ENCODE data around the gene E2F2. TPM values are rescaled to one million over a fixed set of nuclear protein-coding genes. Genes with fewer than 3 reads are reported as not detected.

Gene E2F2
- total and polyA plus RNA-seq, 2 experiments from 2014 or later, result 0.78 to 3.4 TPM

DNA sequence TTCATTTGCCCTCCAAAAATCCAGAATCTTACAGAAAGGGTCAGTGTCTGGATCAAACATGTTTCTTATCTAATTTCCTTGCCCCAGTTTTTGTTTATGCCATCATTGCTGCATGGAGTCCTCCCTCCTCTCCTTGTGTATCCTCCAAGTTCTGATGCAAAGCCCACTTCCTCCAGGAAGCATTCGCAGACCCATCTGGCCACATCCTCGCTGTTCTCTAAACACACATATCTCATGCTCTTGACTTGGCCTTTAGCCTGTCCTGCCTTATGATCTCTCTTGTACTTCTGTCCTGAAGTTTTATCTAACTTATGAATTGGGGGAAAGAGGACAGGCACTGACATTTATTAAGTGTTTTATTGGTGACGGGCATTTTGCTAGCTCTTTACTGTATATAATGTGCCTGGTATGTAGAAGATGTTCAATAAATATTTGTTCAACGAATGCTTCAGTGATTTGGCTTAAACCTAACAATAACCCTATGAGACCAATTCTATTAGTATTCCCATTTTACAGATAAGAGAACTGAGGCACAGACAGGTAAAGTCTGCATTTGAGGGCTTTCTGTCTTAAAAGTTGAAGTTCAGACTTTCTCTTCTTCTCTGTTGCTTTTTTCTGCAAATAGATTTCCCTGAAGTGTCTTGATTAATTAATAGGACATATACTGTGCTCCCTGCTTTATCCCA, 47.4 kb upstream of the E2F2 start (continued):
- TF ChIP-seq, protein P1, sequence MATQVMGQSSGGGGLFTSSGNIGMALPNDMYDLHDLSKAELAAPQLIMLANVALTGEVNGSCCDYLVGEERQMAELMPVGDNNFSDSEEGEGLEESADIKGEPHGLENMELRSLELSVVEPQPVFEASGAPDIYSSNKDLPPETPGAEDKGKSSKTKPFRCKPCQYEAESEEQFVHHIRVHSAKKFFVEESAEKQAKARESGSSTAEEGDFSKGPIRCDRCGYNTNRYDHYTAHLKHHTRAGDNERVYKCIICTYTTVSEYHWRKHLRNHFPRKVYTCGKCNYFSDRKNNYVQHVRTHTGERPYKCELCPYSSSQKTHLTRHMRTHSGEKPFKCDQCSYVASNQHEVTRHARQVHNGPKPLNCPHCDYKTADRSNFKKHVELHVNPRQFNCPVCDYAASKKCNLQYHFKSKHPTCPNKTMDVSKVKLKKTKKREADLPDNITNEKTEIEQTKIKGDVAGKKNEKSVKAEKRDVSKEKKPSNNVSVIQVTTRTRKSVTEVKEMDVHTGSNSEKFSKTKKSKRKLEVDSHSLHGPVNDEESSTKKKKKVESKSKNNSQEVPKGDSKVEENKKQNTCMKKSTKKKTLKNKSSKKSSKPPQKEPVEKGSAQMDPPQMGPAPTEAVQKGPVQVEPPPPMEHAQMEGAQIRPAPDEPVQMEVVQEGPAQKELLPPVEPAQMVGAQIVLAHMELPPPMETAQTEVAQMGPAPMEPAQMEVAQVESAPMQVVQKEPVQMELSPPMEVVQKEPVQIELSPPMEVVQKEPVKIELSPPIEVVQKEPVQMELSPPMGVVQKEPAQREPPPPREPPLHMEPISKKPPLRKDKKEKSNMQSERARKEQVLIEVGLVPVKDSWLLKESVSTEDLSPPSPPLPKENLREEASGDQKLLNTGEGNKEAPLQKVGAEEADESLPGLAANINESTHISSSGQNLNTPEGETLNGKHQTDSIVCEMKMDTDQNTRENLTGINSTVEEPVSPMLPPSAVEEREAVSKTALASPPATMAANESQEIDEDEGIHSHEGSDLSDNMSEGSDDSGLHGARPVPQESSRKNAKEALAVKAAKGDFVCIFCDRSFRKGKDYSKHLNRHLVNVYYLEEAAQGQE (IDR thresholded peaks at IDR 0.05; ENCODE audit: unreplicated experiment), result no peak
- TF ChIP-seq POLR2AphosphoS5 (IDR thresholded peaks at IDR 0.05; ENCODE audit: low read depth), result no peak

DNA sequence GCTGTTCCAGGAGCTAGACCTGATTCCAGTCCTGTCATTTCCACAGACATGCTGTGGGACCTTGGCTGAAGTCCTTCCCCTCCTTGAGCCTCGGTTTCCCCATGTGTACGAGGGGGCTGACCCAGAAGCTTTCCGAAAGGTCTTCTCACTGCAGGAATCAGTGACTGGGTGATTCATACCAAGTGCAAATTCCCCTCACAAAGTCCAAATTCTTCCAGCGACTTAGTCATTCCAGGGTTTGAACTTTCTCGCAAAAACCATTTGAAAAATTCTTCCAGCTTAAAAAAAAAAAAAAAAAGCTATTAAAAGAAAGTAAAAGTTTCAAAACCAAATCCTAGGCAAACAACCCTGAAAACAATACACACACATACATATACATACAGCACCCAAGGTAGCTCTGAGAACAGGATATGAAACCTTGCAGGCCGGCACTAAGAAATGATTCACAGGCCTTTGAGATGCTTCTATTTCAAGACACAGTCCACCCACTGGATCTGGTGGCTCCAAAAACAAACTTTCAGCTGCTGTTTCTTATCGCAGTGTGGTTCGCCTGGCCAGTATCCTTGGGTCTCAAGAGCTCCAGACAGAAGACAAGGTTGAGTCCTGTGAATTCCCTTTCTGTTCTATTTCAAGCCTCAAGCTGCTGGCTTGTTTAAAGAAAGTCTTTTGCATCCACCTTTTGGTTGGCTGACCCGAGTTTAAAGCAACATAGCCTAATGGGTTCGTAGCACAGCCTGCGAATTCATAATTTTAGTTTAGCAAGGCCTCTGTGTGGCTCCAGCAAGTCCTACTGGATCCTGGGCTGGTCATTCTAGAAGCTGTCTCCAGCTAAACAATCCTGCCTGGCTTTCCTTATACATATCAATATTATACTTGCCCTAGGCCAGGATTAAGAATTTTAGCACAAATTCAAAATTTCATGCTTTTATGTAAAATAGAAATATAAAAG, 46.3 kb upstream of the E2F2 start:
- Histone ChIP-seq H3K4me3 (no peak overlapping the region), H3K36me3 (ENCODE audit: insufficient read depth) (no peaks in the 10 kb centered on the region), H3F3A (replicated peaks; ENCODE audit: low read depth) (no peaks in the 10 kb centered on the region), H3K79me2 (replicated peaks; ENCODE audit: insufficient read depth) (no peaks in the 10 kb centered on the region), H3K4me1 (ENCODE audit: insufficient read depth) (peaks cover 11% of the 10 kb centered on the region), H2AFZ (peak overlapping the region; percentile 86), H3K27me3 (ENCODE audit: insufficient read depth) (no peaks in the 10 kb centered on the region), H3K4me2 (no peak overlapping the region), H3K27ac (ENCODE audit: low read depth) (no peak overlapping the region), H3K9me2 (ENCODE audit: insufficient read depth) (no peaks in the 10 kb centered on the region), H4K20me1 (replicated peaks; ENCODE audit: insufficient read depth) (no peaks in the 10 kb centered on the region)
- Mint-ChIP-seq H3K9me3 (peaks cover 7% of the 10 kb centered on the region; the same call in 1 of the 3 replicates), H3K4me1 (peaks cover 31% of the 10 kb centered on the region), H3K27me3 (ENCODE audit: insufficient read depth, low read depth, poor library complexity) (peaks cover 8% of the 10 kb centered on the region), H3K27ac (no peak overlapping the region), H3K4me3 (no peak overlapping the region; the same call in 2 of the 3 replicates), H3K36me3 (ENCODE audit: low read depth) (peaks cover 4% of the 10 kb centered on the region; the same call in 1 of the 3 replicates)
- DNase-seq (ENCODE audit: low spot score) (no peak), ATAC-seq (no peak)
- TF ChIP-seq ZNF331 (CRISPR knock-in tag; IDR thresholded peaks at IDR 0.05; ENCODE audit: low read depth), result no peak
- TF ChIP-seq CREB1 (CRISPR knock-in tag; IDR thresholded peaks at IDR 0.05; ENCODE audit: low read depth), result no peak
- TF ChIP-seq POLR2AphosphoS5 (IDR thresholded peaks at IDR 0.05; ENCODE audit: low read depth), result no peak
- TF ChIP-seq EZH2phosphoT487 (IDR thresholded peaks at IDR 0.05; ENCODE audit: unreplicated experiment), result no peak
- TF ChIP-seq, protein P2, sequence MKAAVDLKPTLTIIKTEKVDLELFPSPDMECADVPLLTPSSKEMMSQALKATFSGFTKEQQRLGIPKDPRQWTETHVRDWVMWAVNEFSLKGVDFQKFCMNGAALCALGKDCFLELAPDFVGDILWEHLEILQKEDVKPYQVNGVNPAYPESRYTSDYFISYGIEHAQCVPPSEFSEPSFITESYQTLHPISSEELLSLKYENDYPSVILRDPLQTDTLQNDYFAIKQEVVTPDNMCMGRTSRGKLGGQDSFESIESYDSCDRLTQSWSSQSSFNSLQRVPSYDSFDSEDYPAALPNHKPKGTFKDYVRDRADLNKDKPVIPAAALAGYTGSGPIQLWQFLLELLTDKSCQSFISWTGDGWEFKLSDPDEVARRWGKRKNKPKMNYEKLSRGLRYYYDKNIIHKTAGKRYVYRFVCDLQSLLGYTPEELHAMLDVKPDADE (IDR thresholded peaks at IDR 0.05), result no peak
- TF ChIP-seq EZH2 (IDR thresholded peaks at IDR 0.05; ENCODE audit: low read depth, unreplicated experiment), result no peak
- no peak for TF ChIP-seq JUNB (IDR thresholded peaks at IDR 0.05; ENCODE audit: unreplicated experiment)
- TF ChIP-seq, protein P3, sequence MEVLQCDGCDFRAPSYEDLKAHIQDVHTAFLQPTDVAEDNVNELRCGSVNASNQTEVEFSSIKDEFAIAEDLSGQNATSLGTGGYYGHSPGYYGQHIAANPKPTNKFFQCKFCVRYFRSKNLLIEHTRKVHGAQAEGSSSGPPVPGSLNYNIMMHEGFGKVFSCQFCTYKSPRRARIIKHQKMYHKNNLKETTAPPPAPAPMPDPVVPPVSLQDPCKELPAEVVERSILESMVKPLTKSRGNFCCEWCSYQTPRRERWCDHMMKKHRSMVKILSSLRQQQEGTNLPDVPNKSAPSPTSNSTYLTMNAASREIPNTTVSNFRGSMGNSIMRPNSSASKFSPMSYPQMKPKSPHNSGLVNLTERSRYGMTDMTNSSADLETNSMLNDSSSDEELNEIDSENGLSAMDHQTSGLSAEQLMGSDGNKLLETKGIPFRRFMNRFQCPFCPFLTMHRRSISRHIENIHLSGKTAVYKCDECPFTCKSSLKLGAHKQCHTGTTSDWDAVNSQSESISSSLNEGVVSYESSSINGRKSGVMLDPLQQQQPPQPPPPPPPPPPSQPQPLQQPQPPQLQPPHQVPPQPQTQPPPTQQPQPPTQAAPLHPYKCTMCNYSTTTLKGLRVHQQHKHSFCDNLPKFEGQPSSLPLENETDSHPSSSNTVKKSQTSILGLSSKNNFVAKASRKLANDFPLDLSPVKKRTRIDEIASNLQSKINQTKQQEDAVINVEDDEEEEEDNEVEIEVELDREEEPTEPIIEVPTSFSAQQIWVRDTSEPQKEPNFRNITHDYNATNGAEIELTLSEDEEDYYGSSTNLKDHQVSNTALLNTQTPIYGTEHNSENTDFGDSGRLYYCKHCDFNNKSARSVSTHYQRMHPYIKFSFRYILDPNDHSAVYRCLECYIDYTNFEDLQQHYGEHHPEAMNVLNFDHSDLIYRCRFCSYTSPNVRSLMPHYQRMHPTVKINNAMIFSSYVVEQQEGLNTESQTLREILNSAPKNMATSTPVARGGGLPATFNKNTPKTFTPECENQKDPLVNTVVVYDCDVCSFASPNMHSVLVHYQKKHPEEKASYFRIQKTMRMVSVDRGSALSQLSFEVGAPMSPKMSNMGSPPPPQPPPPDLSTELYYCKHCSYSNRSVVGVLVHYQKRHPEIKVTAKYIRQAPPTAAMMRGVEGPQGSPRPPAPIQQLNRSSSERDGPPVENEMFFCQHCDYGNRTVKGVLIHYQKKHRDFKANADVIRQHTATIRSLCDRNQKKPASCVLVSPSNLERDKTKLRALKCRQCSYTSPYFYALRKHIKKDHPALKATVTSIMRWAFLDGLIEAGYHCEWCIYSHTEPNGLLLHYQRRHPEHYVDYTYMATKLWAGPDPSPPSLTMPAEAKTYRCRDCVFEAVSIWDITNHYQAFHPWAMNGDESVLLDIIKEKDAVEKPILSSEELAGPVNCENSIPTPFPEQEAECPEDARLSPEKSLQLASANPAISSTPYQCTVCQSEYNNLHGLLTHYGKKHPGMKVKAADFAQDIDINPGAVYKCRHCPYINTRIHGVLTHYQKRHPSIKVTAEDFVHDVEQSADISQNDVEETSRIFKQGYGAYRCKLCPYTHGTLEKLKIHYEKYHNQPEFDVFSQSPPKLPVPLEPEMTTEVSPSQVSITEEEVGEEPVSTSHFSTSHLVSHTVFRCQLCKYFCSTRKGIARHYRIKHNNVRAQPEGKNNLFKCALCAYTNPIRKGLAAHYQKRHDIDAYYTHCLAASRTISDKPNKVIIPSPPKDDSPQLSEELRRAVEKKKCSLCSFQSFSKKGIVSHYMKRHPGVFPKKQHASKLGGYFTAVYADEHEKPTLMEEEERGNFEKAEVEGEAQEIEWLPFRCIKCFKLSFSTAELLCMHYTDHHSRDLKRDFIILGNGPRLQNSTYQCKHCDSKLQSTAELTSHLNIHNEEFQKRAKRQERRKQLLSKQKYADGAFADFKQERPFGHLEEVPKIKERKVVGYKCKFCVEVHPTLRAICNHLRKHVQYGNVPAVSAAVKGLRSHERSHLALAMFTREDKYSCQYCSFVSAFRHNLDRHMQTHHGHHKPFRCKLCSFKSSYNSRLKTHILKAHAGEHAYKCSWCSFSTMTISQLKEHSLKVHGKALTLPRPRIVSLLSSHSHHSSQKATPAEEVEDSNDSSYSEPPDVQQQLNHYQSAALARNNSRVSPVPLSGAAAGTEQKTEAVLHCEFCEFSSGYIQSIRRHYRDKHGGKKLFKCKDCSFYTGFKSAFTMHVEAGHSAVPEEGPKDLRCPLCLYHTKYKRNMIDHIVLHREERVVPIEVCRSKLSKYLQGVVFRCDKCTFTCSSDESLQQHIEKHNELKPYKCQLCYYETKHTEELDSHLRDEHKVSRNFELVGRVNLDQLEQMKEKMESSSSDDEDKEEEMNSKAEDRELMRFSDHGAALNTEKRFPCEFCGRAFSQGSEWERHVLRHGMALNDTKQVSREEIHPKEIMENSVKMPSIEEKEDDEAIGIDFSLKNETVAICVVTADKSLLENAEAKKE (CRISPR knock-in tag; IDR thresholded peaks at IDR 0.05), result no peak
- no peak for TF ChIP-seq NANOG (IDR thresholded peaks at IDR 0.05; ENCODE audit: borderline replicate concordance)
- TF ChIP-seq ZNF114 (CRISPR knock-in tag; IDR thresholded peaks at IDR 0.05), result no peak

Measured in GM23338 (cell line).